Gastroesophageal sphincter (tissue), 3 donors: ENCODE data around the gene ELP6.

ENCODE experiments used
- EP300 ChIP-seq: sonication (generic); formaldehyde crosslinking; IDR thresholded peaks from one replicate; pipeline ENCODE4 v1.6.1; 2017; ENCODE audit warnings: antibody characterized with exemption, mild to moderate bottlenecking
- POLR2A ChIP-seq, 2 donors: fragments of 450-650 bp; IDR thresholded peaks; one replicate each; pipeline ENCODE4 v1.6.1; 2017; ENCODE audit warnings: antibody characterized with exemption in 2 of 2, mild to moderate bottlenecking in 2 of 2, moderate library complexity in 1 of 2
- TF ChIP-seq, protein P1 (sequence below), 4 experiments: fragments of 200-600 bp in 2 of 4; fragments of 450-650 bp in 2 of 4; sonication (generic) in 1 of 4; IDR thresholded peaks; one replicate each; pipeline ENCODE4 v1.5.1; 2017 to 2019; ENCODE audit warnings: antibody characterized with exemption in 4 of 4, mild to moderate bottlenecking in 2 of 4, moderate library complexity in 2 of 4

DNA sequence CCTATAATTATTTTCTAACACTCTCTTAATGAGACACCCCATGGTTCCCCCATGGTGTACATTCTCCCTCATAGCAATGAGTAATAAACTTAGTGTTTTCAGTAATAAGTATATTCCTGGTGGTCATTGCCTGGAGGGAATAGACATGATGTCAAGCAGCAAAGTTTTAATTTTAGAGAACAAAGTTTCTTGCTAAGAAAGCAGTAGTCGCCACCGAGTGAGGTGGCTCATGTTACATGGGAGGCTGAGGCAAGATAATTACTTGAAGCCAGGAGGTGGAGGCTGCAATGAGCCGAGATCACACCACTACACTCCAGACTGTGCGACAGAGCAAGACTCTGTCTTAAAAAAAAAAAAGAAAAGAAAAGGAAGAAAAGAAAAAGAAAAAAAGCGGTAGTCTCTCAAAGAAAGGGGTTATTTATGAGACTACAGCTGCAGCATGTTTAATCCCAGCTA is 2.4 kb upstream of the ELP6 start:
- TF ChIP-seq POLR2A (IDR thresholded peaks at IDR 0.05) (no peak), EP300 (no peak)
- TF ChIP-seq, protein P1, sequence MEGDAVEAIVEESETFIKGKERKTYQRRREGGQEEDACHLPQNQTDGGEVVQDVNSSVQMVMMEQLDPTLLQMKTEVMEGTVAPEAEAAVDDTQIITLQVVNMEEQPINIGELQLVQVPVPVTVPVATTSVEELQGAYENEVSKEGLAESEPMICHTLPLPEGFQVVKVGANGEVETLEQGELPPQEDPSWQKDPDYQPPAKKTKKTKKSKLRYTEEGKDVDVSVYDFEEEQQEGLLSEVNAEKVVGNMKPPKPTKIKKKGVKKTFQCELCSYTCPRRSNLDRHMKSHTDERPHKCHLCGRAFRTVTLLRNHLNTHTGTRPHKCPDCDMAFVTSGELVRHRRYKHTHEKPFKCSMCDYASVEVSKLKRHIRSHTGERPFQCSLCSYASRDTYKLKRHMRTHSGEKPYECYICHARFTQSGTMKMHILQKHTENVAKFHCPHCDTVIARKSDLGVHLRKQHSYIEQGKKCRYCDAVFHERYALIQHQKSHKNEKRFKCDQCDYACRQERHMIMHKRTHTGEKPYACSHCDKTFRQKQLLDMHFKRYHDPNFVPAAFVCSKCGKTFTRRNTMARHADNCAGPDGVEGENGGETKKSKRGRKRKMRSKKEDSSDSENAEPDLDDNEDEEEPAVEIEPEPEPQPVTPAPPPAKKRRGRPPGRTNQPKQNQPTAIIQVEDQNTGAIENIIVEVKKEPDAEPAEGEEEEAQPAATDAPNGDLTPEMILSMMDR (IDR thresholded peaks at IDR 0.05): no peak
